CD4-positive, alpha-beta T cell treated with Interferon gamma for 1 hour (primary cell): Measurements from ENCODE around the gene ANKRD13D.
"Not testable (repeated sequence)": the region's sequence is repeated elsewhere in the genome, so short reads cannot be mapped to it uniquely, and the experiment has no call there.

Experiments used
- DNase-seq: peaks from one replicate; pipeline ENCODE4 v3.0.0-alpha.2; 2020

Gene ANKRD13D

DNA sequence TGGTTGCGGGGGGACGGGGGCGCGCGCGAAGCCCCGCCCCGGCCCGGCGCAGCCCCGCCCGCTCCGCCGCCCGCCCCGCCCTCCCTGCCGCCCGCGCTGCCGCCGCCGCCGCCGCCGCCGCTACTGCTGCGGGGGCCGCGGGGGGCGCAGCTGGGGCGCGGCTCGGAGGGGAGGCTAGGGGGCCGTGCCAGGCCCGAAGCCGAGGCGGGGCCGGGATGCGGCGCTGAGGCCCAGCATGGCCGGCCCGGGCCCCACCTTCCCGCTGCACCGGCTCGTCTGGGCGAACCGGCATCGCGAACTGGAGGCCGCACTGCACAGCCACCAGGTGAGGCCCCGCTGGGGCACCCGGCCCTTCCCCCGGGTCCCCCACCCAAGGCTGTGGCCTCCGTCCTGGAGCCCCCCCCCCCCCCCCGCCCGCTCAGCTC, at the start of gene ANKRD13D:
ANKRD13D (plus strand) TSS at position 78 of the 425 bp plus-strand sequence; CDS start at position 236, 158 bp downstream.
- no peak for DNase-seq

- DNase-seq: peak; percentile 98
Measured at GRCh38 chr11:67239783-67240575, 49.1 kb upstream of the ANKRD13D start.

- peak; percentile 91 for DNase-seq
Measured at GRCh38 chr11:67240576-67241389, 48.3 kb upstream of the ANKRD13D start.

DNA sequence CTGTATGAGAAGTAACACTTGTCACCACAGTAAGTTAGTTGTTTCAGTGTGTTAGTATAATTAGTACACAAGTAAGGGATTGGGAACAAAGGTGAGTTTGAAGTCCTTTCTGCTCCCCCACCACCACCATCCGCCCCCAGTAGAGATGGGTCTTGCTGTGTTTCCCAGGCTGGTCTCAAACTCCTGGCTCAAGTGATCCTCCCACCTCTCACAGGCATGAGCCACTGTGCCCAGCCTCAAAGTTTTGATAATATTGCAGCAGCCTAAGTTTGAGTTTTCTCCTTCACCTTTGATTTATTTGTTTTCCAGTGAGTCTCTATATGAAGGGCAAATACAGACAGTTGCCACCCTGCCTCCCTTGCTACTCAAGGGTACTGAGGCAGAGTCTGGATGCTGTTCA, 46.6 kb upstream of the ANKRD13D start:
- no peak for DNase-seq

DNA sequence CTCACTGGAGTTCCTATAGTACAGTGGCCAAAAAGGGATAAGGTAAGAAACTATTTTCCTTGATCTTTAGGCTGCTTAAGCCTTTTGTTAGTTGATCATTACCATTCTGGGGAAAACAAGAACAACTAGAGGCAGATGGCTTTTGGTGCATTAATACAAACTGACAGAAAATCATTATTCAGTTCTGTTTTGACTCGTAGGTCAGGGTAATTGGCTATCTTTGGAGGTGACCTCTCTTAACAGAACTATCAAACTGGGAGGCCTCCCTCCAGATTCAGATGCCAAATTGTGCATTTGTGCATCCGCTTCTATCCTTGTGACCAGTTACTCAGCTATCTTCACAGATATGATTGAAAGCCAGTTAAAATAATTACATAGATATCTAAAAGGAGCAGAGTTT, 46.1 kb upstream of the ANKRD13D start:
- DNase-seq: no peak

DNA sequence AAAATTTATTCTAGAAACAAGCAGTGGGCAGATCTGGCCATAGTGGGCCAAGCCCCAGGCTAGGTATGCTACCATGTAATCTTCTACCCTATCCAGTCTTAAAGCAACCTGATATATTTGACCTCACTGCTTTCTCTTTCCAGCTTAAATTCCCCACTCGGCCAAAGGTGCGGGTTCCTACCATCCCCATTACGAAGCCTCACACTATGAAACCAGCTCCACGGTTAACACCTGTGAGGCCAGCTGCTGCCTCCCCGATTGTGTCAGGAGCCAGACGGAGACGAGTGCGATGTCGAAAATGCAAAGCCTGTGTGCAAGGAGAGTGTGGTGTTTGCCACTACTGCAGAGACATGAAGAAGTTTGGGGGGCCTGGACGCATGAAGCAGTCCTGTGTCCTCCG, 44.1 kb upstream of the ANKRD13D start:
- no peak for DNase-seq

GRCh38 chr11:67247946-67248550, 41.1 kb upstream of the ANKRD13D start:
- no peak for DNase-seq

DNA sequence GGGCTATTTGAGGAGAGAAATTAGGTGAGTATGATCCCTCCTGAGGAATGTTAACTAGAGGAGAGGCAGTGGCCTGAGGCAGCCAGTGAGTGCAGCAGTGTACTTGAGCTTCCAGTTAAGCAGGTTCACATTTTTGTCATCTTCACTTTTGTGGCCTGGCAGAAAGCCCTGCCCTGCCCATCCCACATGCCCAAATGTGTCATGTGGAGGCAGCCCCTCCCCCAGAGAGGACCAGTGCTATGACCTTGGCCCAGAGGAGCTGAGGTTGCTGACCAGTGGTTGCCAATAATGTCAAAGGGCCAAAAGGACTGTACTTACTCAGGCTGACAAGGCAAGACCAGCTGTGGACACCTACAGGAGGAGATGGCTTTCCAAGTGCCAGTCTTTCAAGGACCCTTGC, 40.5 kb upstream of the ANKRD13D start:
- DNase-seq: no peak

- DNase-seq: no peak
Measured at GRCh38 chr11:67250059-67251043, 38.8 kb upstream of the ANKRD13D start.

GRCh38 chr11:67251841-67252240, 37.3 kb upstream of the ANKRD13D start:
- no peak for DNase-seq

GRCh38 chr11:67252831-67253239, 36.3 kb upstream of the ANKRD13D start:
- peak; percentile 48 for DNase-seq

DNA sequence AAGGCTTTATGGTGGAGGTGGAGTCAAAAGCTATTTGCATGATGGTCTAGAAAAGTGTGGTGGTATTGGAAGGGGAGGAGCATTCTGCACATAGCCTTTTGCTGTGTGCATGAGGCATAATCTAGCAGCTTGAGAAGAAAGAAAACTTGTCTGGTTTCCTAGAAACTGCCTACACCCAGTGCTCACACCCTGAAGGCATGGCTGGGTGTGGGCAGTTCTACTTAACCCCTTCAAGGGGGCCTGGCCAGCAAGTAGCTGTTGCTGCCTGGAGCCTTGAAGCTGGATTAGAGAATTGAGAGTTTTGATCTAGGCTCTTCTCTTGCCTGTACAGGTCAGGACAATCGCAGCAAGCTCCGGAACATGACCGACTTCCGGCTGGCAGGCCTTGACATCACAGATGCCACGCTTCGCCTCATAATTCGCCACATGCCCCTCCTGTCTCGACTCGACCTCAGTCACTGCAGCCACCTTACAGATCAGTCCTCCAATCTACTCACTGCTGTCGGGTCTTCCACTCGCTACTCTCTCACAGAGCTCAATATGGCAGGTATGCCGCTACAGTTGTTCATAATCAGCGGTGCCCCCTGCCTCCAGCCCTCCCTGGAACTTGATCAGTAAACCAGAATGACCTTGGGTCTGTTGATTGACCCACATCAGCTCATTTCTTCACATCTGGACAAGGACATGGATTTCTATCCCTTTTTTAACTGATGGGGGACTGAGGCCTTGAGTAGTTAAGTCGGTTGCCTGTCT, 35.1 kb upstream of the ANKRD13D start:
- no peak for DNase-seq

- no peak for DNase-seq
Measured at GRCh38 chr11:67254798-67255197, 34.3 kb upstream of the ANKRD13D start.

- no peak for DNase-seq
Measured at GRCh38 chr11:67255353-67255752, 33.8 kb upstream of the ANKRD13D start.

GRCh38 chr11:67255864-67256263, 33.2 kb upstream of the ANKRD13D start:
- DNase-seq: no peak

DNA sequence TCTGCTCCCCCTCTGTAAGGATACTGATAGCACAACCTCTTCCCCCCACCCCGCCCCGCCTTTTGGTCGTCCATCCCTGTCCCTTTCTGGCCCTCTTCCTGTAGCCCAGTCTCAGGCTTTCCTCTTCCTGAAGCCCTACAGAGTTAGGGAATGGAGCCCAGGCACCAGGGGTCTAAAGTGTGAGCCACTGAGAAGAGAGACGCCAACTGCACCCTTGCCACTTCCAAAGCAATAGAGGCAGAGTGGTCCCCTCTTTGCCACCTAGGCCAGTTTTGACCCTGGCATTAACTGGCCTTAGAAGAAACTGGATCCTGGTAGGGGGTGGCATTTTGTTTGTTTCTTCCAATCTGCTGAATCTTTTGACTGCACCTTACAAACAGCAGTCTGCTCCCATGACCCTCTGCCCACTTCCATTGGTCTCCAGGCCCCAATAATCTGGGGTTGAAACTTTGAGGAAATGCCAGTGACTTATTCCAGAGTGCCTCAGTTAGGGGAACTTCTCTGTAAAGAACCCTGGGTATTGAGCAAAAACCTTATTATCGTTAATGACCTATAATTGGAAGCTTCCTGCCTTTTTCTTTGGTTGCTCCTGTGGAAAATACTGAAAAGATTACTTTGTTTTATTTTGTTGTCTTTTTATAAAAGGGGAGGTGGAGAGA, 32.5 kb upstream of the ANKRD13D start:
- no peak for DNase-seq

DNA sequence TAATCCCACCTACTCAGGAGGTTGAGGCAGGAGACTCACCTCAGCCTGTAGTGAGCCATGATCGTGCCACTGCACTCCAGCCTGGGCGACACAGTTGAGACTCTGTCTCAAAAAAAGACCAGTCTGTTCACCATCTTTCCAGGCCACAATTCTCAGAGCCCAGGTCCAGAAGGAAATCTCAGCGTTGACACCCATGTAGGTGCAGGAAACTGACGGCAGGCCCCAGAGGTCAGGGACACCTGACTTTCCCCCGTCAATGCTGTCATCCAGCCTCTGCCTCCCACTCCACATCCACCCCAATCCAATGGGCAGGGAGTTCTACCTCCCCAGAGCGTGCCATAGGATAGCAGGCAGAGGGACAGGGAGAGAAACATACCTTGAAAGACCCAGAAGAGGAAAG, 28.7 kb upstream of the ANKRD13D start:
- DNase-seq: no peak

DNA sequence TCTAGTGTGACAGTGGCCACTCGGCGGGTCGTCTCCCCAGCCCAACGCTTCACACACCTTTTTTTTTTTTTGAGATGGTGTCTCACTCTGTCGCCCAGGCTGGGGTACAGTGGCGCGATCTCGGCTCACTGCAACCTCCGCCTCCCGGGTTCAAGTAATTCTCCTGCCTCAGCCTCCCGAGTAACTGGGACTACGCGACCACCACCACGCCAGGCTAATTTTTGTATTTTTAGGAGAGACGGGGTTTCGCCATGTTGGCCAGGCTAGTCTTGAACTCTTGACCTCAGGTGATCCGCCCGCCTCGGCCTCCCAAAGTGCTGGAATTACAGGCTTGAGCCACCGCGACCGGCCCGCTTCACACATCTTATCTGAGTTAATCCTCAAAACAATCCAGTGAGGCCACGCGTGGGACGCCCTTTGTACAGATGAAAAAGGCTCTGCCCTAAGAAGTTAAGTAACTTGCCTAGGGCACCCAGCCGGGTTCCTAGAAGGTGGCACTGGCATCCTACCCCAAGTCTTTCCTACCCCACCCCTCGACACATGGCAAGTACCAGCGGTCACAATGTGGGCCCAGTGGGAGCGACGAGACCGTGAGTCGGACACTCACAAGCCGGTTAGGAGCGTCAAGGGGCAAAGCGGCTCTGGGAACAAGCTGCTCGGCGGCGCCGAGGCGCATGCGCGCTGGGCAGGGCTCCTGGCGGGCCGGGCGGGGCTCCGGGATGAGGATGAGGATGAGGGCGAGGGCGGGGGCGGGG, 28.0 kb upstream of the ANKRD13D start:
- not testable (repeated sequence) for DNase-seq

DNA sequence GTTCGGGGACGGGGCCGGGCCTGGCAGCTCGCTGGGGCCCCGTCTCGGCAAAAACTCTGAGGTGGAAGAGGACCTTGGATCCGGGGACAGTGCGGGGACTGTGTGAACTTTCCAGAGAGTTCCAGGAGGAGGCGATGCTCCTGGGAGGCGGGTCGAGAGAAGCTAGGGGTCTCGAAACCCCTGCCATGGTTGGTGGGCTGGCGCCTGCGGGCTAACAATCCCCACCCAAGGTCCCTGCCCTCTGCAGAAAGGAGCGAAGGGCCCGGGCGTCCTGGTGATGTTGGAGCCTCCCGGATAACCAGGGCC, 27.5 kb upstream of the ANKRD13D start:
- DNase-seq: no peak

- no peak for DNase-seq
Measured at GRCh38 chr11:67261946-67262681, 27.0 kb upstream of the ANKRD13D start.
